ENCODE measurements around the gene ACYP1. TPM values are rescaled to one million over a fixed set of nuclear protein-coding genes. Genes with fewer than 3 reads are reported as not detected.

Gene ACYP1
- total and polyA plus RNA-seq, 5 donors from 2014 or later = 17.0 to 27.5 (median 21.7) TPM

DNA sequence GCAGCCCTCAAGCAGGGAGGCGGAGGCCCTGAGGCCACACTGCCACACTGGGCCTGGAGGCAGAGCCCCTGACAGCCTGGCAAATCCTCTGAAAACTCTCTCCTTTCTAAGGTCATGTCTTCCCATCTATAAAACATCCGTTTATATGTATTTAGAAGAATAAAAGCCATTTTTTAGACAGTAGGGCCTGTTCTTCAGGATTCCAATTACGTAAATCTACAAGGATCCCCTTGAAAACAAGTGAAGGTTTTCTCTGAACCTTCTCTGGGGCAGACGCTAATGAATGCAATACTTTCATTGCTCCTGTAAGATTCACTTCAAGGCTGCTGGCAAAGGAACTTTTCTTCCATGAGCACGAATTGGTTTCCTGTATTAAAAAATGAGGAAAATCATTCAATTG lies 48.3 kb downstream of the ACYP1 start:
- H3K27me3 Mint-ChIP-seq = no peaks in the 10 kb centered on the region
- ATAC-seq (ENCODE audit: low read depth in 2 of 2) = no peak
- no peak overlapping the region for H3K27ac Mint-ChIP-seq
- no peak overlapping the region for H3K4me3 Mint-ChIP-seq
- H3K36me3 Mint-ChIP-seq = peaks cover 32% of the 10 kb centered on the region
- H3K27ac ChIP-seq (ENCODE audit: insufficient read depth, low read length, poor library complexity, severe bottlenecking) = no peak overlapping the region
- H3K4me3 ChIP-seq (ENCODE audit: low read depth, low read length) = no peak overlapping the region
- H3K9me3 Mint-ChIP-seq = no peaks in the 10 kb centered on the region
- DNase-seq = no peak
- H3K27me3 ChIP-seq (ENCODE audit: control insufficient read depth, insufficient read depth, low read length) = no peaks in the 10 kb centered on the region
- H3K4me1 ChIP-seq (ENCODE audit: control insufficient read depth, insufficient read depth, low read length, poor library complexity, severe bottlenecking) = no peaks in the 10 kb centered on the region
- H3K9me3 ChIP-seq (ENCODE audit: control insufficient read depth in 2 of 2, low read length in 2 of 2) = no peaks in the 10 kb centered on the region
- peaks cover 0 to 17% (median 4%) of the 10 kb centered on the region in 4 donors for H3K4me1 Mint-ChIP-seq
- H3K36me3 ChIP-seq (ENCODE audit: control insufficient read depth, insufficient read depth, low read length) = peaks cover 64% of the 10 kb centered on the region

DNA sequence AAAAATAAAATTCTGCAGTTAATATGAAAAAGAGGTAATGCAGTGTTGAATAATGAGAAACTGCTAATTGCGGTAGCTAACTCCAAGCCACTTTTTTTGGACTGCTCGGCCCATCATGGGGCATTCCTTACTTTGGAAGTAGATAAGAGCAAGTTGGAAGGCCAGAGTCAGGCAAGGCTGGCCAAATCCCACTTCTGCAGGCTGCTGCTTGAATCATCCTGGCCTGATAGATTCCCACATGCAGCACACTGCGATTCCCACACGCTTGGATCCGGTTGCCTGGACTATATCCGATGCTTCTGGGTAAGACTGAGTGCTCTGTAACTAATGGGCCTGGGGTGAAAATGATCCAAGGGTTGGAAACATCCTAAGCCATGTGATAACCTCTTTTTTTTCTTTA lies 50.5 kb downstream of the ACYP1 start:
- Histone ChIP-seq H3K4me1 (ENCODE audit: control insufficient read depth, insufficient read depth, low read length, poor library complexity, severe bottlenecking) (no peaks in the 10 kb centered on the region), H3K27me3 (ENCODE audit: control insufficient read depth, insufficient read depth, low read length) (no peaks in the 10 kb centered on the region), H3K4me3 (ENCODE audit: low read depth, low read length) (no peak overlapping the region), H3K36me3 (ENCODE audit: control insufficient read depth, insufficient read depth, low read length) (peaks cover 73% of the 10 kb centered on the region), H3K27ac (ENCODE audit: insufficient read depth, low read length, poor library complexity, severe bottlenecking) (no peak overlapping the region), H3K9me3 (ENCODE audit: control insufficient read depth in 2 of 2, low read length in 2 of 2) (no peaks in the 10 kb centered on the region)
- H3K9me3 Mint-ChIP-seq = no peaks in the 10 kb centered on the region
- DNase-seq (no peak), ATAC-seq (ENCODE audit: low read depth in 2 of 2) (no peak)
- peaks cover 4 to 16% (median 6%) of the 10 kb centered on the region in 4 donors for H3K4me1 Mint-ChIP-seq
- no peaks in the 10 kb centered on the region for H3K27me3 Mint-ChIP-seq
- peaks cover 36% of the 10 kb centered on the region for H3K36me3 Mint-ChIP-seq
- H3K4me3 Mint-ChIP-seq = no peak overlapping the region
- H3K27ac Mint-ChIP-seq = no peak overlapping the region

DNA sequence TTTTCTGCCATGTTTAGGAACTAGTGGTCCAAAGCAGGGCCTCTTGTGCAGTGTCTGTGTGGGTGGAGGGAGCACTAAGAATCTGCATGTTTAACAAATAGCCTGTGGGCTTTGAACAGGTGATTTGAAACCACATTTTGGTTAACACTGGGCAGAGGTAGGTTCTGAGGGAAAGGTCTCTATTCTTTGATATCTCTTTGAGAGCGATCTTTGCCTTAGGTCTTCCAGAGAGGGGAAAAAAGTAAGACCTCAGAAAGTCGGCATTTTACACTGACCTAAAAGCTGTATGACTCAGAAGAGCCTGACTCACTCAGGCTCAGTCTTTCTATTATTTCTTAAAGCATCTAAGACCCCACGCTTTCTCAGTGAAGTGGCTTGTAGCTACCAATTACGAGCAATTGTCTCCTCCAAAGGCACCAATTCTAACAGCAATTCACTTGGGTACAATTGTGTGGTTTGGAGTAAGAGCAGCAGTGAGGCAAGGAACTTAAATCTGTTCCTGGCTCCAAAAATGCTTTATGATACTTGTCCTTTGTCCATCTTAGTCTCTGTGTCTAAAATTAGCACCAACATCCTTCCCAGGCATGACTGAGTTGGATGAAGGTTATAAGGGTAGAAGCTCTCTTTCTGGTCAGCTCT lies 52.3 kb downstream of the ACYP1 start:
- H3K4me3 ChIP-seq (ENCODE audit: low read depth, low read length) = no peak overlapping the region
- Mint-ChIP-seq H3K4me1 (peaks cover 14 to 23% (median 16%) of the 10 kb centered on the region in 4 donors), H3K9me3 (no peaks in the 10 kb centered on the region), H3K36me3 (peaks cover 46% of the 10 kb centered on the region), H3K4me3 (no peak overlapping the region), H3K27ac (peak overlapping the region; percentile 27 to 67 (median 54)), H3K27me3 (no peaks in the 10 kb centered on the region)
- ATAC-seq (ENCODE audit: low read depth in 2 of 2) (no peak), DNase-seq (no peak)
- H3K36me3 ChIP-seq (ENCODE audit: control insufficient read depth, insufficient read depth, low read length) = peaks cover 84% of the 10 kb centered on the region
- no peaks in the 10 kb centered on the region for H3K4me1 ChIP-seq (ENCODE audit: control insufficient read depth, insufficient read depth, low read length, poor library complexity, severe bottlenecking)
- no peaks in the 10 kb centered on the region for H3K27me3 ChIP-seq (ENCODE audit: control insufficient read depth, insufficient read depth, low read length)
- no peak overlapping the region for H3K27ac ChIP-seq (ENCODE audit: insufficient read depth, low read length, poor library complexity, severe bottlenecking)
- no peaks in the 10 kb centered on the region for H3K9me3 ChIP-seq (ENCODE audit: control insufficient read depth in 2 of 2, low read length in 2 of 2)

DNA sequence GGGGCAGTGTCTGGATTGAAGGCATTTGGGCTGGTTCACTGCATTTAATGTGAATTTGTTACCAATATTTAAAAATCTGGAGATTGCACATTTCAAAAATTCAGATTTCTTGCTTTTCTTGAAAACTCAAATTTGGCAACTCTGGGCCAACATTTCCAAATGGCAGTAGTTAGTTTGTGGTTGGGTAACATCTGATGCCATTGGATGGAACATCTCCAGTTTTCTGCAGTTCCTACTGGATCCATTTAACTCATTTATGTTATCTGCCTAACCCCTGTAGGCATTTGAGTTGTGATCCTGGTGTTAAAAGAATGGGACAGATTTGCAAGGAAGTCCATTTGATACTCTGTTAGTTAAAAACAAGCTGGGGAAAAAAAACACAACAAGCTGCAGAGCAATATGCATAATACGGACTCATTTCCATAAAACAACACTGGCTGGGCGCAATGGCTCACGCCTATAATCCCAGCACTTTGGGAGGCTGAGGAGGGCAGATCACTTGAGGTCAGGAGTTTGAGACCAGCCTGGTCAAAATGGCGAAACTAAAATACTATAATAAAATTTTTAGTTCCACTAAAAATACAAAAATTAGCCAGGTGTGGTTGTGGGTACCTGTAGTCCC lies 53.2 kb downstream of the ACYP1 start:
- H3K27me3 ChIP-seq (ENCODE audit: control insufficient read depth, insufficient read depth, low read length) = no peaks in the 10 kb centered on the region
- H3K27me3 Mint-ChIP-seq = no peaks in the 10 kb centered on the region
- peaks cover 16 to 26% (median 21%) of the 10 kb centered on the region in 4 donors for H3K4me1 Mint-ChIP-seq
- H3K27ac ChIP-seq (ENCODE audit: insufficient read depth, low read length, poor library complexity, severe bottlenecking) = no peak overlapping the region
- no peak for DNase-seq
- H3K4me3 Mint-ChIP-seq = no peak overlapping the region
- no peak overlapping the region for H3K4me3 ChIP-seq (ENCODE audit: low read depth, low read length)
- H3K36me3 ChIP-seq (ENCODE audit: control insufficient read depth, insufficient read depth, low read length) = peaks cover 84% of the 10 kb centered on the region
- ATAC-seq (ENCODE audit: low read depth in 2 of 2) = no peak
- H3K27ac Mint-ChIP-seq = peak overlapping the region in 1 of 3 donors; percentile 7
- no peaks in the 10 kb centered on the region for H3K9me3 Mint-ChIP-seq
- peaks cover 49% of the 10 kb centered on the region for H3K36me3 Mint-ChIP-seq
- H3K4me1 ChIP-seq (ENCODE audit: control insufficient read depth, insufficient read depth, low read length, poor library complexity, severe bottlenecking) = peaks cover 5% of the 10 kb centered on the region
- H3K9me3 ChIP-seq (ENCODE audit: control insufficient read depth in 2 of 2, low read length in 2 of 2) = no peaks in the 10 kb centered on the region

DNA sequence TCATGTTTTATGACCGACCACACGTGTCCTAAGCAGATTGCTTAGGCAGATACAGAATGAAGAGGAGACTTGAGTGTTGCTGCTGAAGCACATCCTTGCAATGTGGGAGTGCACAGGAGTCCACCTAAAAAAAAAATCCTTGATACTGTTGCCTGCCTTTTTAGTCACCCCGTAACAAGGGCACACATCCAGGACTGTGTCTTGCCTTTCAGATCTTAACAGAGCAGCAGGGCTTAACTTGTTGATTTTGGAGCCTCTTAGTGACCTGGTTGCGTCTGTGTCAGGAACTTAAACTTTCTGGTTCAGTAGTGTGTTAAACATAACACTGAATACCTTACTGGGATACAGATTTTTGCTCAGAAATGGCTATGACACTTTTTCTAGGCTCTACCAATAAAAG lies 54.6 kb downstream of the ACYP1 start:
- DNase-seq (no peak), ATAC-seq (ENCODE audit: low read depth in 2 of 2) (no peak)
- peaks cover 12% of the 10 kb centered on the region for H3K4me1 ChIP-seq (ENCODE audit: control insufficient read depth, insufficient read depth, low read length, poor library complexity, severe bottlenecking)
- Mint-ChIP-seq H3K9me3 (no peaks in the 10 kb centered on the region), H3K36me3 (peaks cover 57% of the 10 kb centered on the region), H3K27me3 (no peaks in the 10 kb centered on the region), H3K4me1 (peaks cover 23 to 36% (median 35%) of the 10 kb centered on the region in 4 donors), H3K4me3 (no peak overlapping the region), H3K27ac (peak overlapping the region in 1 of 3 donors; percentile 25)
- H3K9me3 ChIP-seq (ENCODE audit: control insufficient read depth in 2 of 2, low read length in 2 of 2) = no peaks in the 10 kb centered on the region
- H3K4me3 ChIP-seq (ENCODE audit: low read depth, low read length) = no peak overlapping the region
- peaks cover 77% of the 10 kb centered on the region for H3K36me3 ChIP-seq (ENCODE audit: control insufficient read depth, insufficient read depth, low read length)
- H3K27me3 ChIP-seq (ENCODE audit: control insufficient read depth, insufficient read depth, low read length) = no peaks in the 10 kb centered on the region
- H3K27ac ChIP-seq (ENCODE audit: insufficient read depth, low read length, poor library complexity, severe bottlenecking) = no peak overlapping the region

DNA sequence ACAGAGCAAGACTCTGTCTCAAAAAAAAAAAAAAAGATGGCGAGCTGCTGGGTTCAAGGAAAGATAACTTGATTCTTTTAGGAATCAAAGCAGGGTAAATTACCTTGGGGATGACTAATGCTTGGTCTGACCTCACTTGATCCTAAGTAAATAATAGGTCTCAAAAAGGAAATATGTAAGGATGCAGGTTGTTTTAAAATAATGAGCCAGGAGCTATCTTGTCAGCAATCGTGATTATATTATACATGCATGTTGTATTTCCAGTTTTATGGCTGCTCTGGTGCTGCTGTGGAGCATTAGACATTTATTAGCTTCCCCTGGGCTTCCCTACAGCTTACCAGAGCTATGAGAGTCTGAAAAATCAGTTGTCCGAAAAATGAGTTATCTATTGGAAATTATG lies 58.5 kb downstream of the ACYP1 start:
- Histone ChIP-seq H3K4me3 (ENCODE audit: low read depth, low read length) (no peak overlapping the region), H3K4me1 (ENCODE audit: control insufficient read depth, insufficient read depth, low read length, poor library complexity, severe bottlenecking) (peaks cover 33% of the 10 kb centered on the region), H3K9me3 (ENCODE audit: control insufficient read depth in 2 of 2, low read length in 2 of 2) (no peaks in the 10 kb centered on the region), H3K36me3 (ENCODE audit: control insufficient read depth, insufficient read depth, low read length) (peaks cover 52% of the 10 kb centered on the region), H3K27me3 (ENCODE audit: control insufficient read depth, insufficient read depth, low read length) (no peaks in the 10 kb centered on the region), H3K27ac (ENCODE audit: insufficient read depth, low read length, poor library complexity, severe bottlenecking) (no peak overlapping the region)
- Mint-ChIP-seq H3K4me1 (peaks cover 29 to 58% (median 48%) of the 10 kb centered on the region in 4 donors), H3K27me3 (peaks cover 9% of the 10 kb centered on the region), H3K9me3 (peaks cover 0 to 2% (median 0%) of the 10 kb centered on the region in 7 donors), H3K36me3 (peaks cover 54% of the 10 kb centered on the region), H3K27ac (peak overlapping the region in 2 of 3 donors; percentile 7 to 98), H3K4me3 (peak overlapping the region in 3 of 4 donors; percentile 11 to 95 (median 56))
- ATAC-seq (ENCODE audit: low read depth in 2 of 2) (no peak), DNase-seq (no peak)

DNA sequence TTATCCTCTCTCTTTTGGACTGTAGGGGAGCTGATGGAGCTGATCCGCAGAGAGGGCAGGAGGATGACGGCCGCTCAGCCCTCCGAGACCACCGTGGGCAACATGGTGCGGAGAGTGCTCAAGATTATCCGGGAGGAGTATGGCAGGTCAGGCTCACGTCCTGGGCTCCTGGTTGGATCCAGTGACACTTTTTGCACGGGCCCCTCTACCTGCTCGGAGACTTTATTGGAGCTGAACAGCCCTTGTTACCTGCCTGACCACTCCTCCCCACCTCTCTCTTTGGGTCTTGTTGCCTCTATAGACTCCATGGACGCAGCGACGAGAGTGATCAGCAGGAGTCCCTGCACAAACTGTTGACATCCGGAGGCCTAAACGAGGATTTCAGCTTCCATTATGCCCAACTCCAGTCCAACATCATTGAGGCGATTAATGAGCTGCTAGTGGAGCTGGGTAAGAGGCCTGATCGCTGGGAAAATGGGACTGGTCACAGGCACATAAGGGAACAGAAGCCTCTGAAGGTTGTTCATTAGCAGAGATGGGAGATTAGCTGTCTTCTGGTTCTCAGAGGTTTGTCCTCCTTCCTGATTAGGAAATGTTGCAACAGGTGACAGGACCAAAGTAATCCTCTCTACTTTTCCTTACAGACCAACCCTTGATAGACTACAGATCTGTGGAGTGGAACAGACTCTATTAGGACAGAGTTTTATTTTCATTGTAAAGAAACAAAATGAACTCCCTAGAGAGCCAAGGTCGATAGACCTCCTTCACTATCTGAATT lies 60.4 kb downstream of the ACYP1 start:
- ATAC-seq (ENCODE audit: low read depth in 2 of 2) (no peak), DNase-seq (peak in 1 of 3 donors; percentile 33)
- Mint-ChIP-seq H3K36me3 (peaks cover 37% of the 10 kb centered on the region), H3K27ac (peak overlapping the region; percentile 95 to 98 (median 98)), H3K4me1 (peaks cover 27 to 56% (median 44%) of the 10 kb centered on the region in 4 donors), H3K4me3 (peak overlapping the region; percentile 95 to 100 (median 99)), H3K9me3 (peaks cover 0 to 2% (median 0%) of the 10 kb centered on the region in 7 donors), H3K27me3 (peaks cover 18% of the 10 kb centered on the region)
- peaks cover 33% of the 10 kb centered on the region for H3K36me3 ChIP-seq (ENCODE audit: control insufficient read depth, insufficient read depth, low read length)
- no peaks in the 10 kb centered on the region for H3K9me3 ChIP-seq (ENCODE audit: control insufficient read depth in 2 of 2, low read length in 2 of 2)
- peak overlapping the region; percentile 89 for H3K27ac ChIP-seq (ENCODE audit: insufficient read depth, low read length, poor library complexity, severe bottlenecking)
- peaks cover 2% of the 10 kb centered on the region for H3K27me3 ChIP-seq (ENCODE audit: control insufficient read depth, insufficient read depth, low read length)
- peak overlapping the region; percentile 85 for H3K4me3 ChIP-seq (ENCODE audit: low read depth, low read length)
- peaks cover 33% of the 10 kb centered on the region for H3K4me1 ChIP-seq (ENCODE audit: control insufficient read depth, insufficient read depth, low read length, poor library complexity, severe bottlenecking)
